IMR-90 (cell line): Measurements from ENCODE around the gene EPS15. TPM values are rescaled to one million over a fixed set of nuclear protein-coding genes. Genes with fewer than 3 reads are reported as not detected.

Experiments
- ATAC-seq: fragments of 200-7000 bp; cut with Tn5 transposase; 2 replicates; pipeline ENCODE4 v1.9.1; 2020; ENCODE audit warnings: low read depth, mild to moderate bottlenecking, moderate library complexity
- BruUV-seq: library from RNA; stranded (reverse); fragments of 400-500 nt; replicated peaks from 2 replicates; lab custom pipeline; 2021; lab: Mats Ljungman, UMichigan
- CTCF ChIA-PET: fragments of 300-600 bp; formaldehyde crosslinking; extraction: SDS; loops from one replicate; lab custom pipeline; 2021; ENCODE audit warnings: antibody characterized with exemption; lab: Yijun Ruan, JAX
- POLR2A ChIA-PET: fragments of 300-600 bp; sonication (Branson Sonifier 250); formaldehyde crosslinking; loops from one replicate; lab custom pipeline; 2022; ENCODE audit warnings: antibody characterized with exemption; ENCODE audit not compliant: unreplicated experiment; lab: Charles Lee
- DNase-seq: peaks from one replicate; pipeline ENCODE4 v3.0.0; 2013
- H2AFZ ChIP-seq: replicated peaks from 2 replicates; pipeline ENCODE3; 2013; ENCODE audit warnings: low read length, mild to moderate bottlenecking; ENCODE audit not compliant: poor library complexity
- H2AK5ac ChIP-seq: 2 replicates; pipeline ENCODE4 v1.6.1; 2013; ENCODE audit warnings: low read depth, low read length, inconsistent platforms
- H2AK9ac ChIP-seq: replicated peaks from 2 replicates; pipeline ENCODE3; 2013; ENCODE audit warnings: mild to moderate bottlenecking, low read depth, low read length, moderate library complexity; ENCODE audit not compliant: poor library complexity
- H2BK120ac ChIP-seq: 2 replicates; pipeline ENCODE4 v1.6.1; 2013; ENCODE audit warnings: low read depth, low read length, inconsistent platforms
- H2BK15ac ChIP-seq: 3 replicates; pipeline ENCODE4 v1.6.1; 2013; ENCODE audit warnings: low read depth, low read length, inconsistent platforms
- H2BK20ac ChIP-seq: 2 replicates; pipeline ENCODE4 v1.6.1; 2013; ENCODE audit warnings: low read depth, mild to moderate bottlenecking, inconsistent platforms, low read length, moderate library complexity
- H2BK5ac ChIP-seq: 2 replicates; pipeline ENCODE4 v1.6.1; 2013; ENCODE audit warnings: mild to moderate bottlenecking, low read depth, low read length, inconsistent platforms; ENCODE audit not compliant: poor library complexity, severe bottlenecking
- H3K14ac ChIP-seq: replicated peaks from 2 replicates; pipeline ENCODE4 v1.6.1; 2013; ENCODE audit warnings: low read depth, low read length, inconsistent platforms
- H3K18ac ChIP-seq: 2 replicates; pipeline ENCODE4 v1.6.1; 2013; ENCODE audit warnings: low read depth, low read length, control low read depth
- H3K23ac ChIP-seq: 2 replicates; pipeline ENCODE4 v1.6.1; 2013; ENCODE audit warnings: low read depth, low read length, inconsistent platforms
- H3K27ac ChIP-seq: 2 replicates; pipeline ENCODE4 v1.5.1; 2013; ENCODE audit warnings: mild to moderate bottlenecking, control low read depth, low read length; ENCODE audit not compliant: insufficient read depth
- H3K27me3 ChIP-seq: 2 replicates; pipeline ENCODE4 v1.6.1; 2013; ENCODE audit warnings: low read length; ENCODE audit not compliant: control insufficient read depth, insufficient read depth
- H3K36me3 ChIP-seq: 2 replicates; pipeline ENCODE4 v1.6.1; 2013; ENCODE audit warnings: low read length, mixed read lengths; ENCODE audit not compliant: control insufficient read depth, insufficient read depth
- H3K4ac ChIP-seq: 2 replicates; pipeline ENCODE4 v1.6.1; 2013; ENCODE audit warnings: low read depth, low read length, inconsistent platforms
- H3K4me1 ChIP-seq: 2 replicates; pipeline ENCODE4 v1.6.1; 2013; ENCODE audit warnings: low read length, mixed read lengths; ENCODE audit not compliant: control insufficient read depth, insufficient read depth
- H3K4me2 ChIP-seq: 2 replicates; pipeline ENCODE4 v1.6.1; 2013; ENCODE audit warnings: low read depth, mild to moderate bottlenecking, control low read depth, low read length, moderate library complexity
- H3K4me3 ChIP-seq: 2 replicates; pipeline ENCODE4 v1.5.1; 2013; ENCODE audit warnings: low read depth, mild to moderate bottlenecking, control low read depth, low read length, moderate library complexity; ENCODE audit not compliant: insufficient read depth
- H3K56ac ChIP-seq: 2 replicates; pipeline ENCODE4 v1.6.1; 2013; ENCODE audit warnings: low read length, inconsistent platforms; ENCODE audit not compliant: insufficient read depth; ENCODE audit errors: extremely low read depth
- H3K79me1 ChIP-seq, 2 experiments: 2 replicates each; pipeline ENCODE4 v1.6.1; 2013; ENCODE audit warnings: low read length in 2 of 2, inconsistent platforms in 1 of 2, low read depth in 1 of 2
- H3K9ac ChIP-seq: 2 replicates; pipeline ENCODE4 v1.6.1; 2013; ENCODE audit warnings: low read depth, low read length, control low read depth
- H3K9me1 ChIP-seq: 2 replicates; pipeline ENCODE4 v1.6.1; 2013; ENCODE audit warnings: low read length, inconsistent platforms; ENCODE audit not compliant: insufficient read depth
- H3K9me3 ChIP-seq: 2 replicates; pipeline ENCODE4 v1.6.1; 2013; ENCODE audit warnings: low read length; ENCODE audit not compliant: control insufficient read depth, insufficient read depth
- H4K20me1 ChIP-seq: 2 replicates; pipeline ENCODE4 v1.6.1; 2013; ENCODE audit warnings: low read length, inconsistent platforms; ENCODE audit not compliant: insufficient read depth
- H4K5ac ChIP-seq: 2 replicates; pipeline ENCODE4 v1.6.1; 2013; ENCODE audit warnings: mild to moderate bottlenecking, low read depth, low read length, control low read depth
- H4K8ac ChIP-seq, 2 experiments: 2 replicates each; pipeline ENCODE4 v1.6.1; 2013; ENCODE audit warnings: low read depth in 2 of 2, low read length in 2 of 2, control low read depth in 1 of 2, inconsistent platforms in 1 of 2
- H4K91ac ChIP-seq: 2 replicates; pipeline ENCODE4 v1.6.1; 2013; ENCODE audit warnings: low read depth, low read length, inconsistent platforms; ENCODE audit not compliant: insufficient read depth
- CEBPB ChIP-seq: IDR thresholded peaks from 2 replicates; pipeline ENCODE4 v1.6.1; 2012; ENCODE audit warnings: low read depth, low read length, improper control_type of control experiment
- CHD1 ChIP-seq: IDR thresholded peaks from 2 replicates; pipeline ENCODE4 v1.6.1; 2012; ENCODE audit warnings: low read depth, low read length, improper control_type of control experiment
- FOS ChIP-seq: fragments of 150-350 bp; IDR thresholded peaks from 2 replicates; pipeline ENCODE4 v1.6.1; 2016; ENCODE audit warnings: low read depth, low read length
- MAFK ChIP-seq: IDR thresholded peaks from 2 replicates; pipeline ENCODE4 v1.6.1; 2012; ENCODE audit warnings: low read depth, low read length, improper control_type of control experiment
- MAZ ChIP-seq: IDR thresholded peaks from 2 replicates; pipeline ENCODE4 v1.6.1; 2012; ENCODE audit warnings: low read depth, mild to moderate bottlenecking, low read length, improper control_type of control experiment, moderate library complexity, borderline replicate concordance
- MXI1 ChIP-seq: IDR thresholded peaks from 2 replicates; pipeline ENCODE4 v1.6.1; 2012; ENCODE audit warnings: low read depth, mild to moderate bottlenecking, low read length, moderate library complexity, borderline replicate concordance
- NFE2L2 ChIP-seq: fragments of 150-350 bp; IDR thresholded peaks from 2 replicates; pipeline ENCODE4 v1.6.1; 2016; ENCODE audit warnings: low read depth, mild to moderate bottlenecking, low read length
- POLR2A ChIP-seq: IDR thresholded peaks from 2 replicates; pipeline ENCODE4 v1.6.1; 2012; ENCODE audit warnings: mild to moderate bottlenecking, low read depth, low read length
- RAD21 ChIP-seq: IDR thresholded peaks from 2 replicates; pipeline ENCODE4 v1.6.1; 2012; ENCODE audit warnings: low read length, improper control_type of control experiment
- RCOR1 ChIP-seq: IDR thresholded peaks from 2 replicates; pipeline ENCODE4 v1.6.1; 2012; ENCODE audit warnings: mild to moderate bottlenecking, low read length, improper control_type of control experiment; ENCODE audit not compliant: insufficient replicate concordance
- RFX5 ChIP-seq: IDR thresholded peaks from 2 replicates; pipeline ENCODE4 v1.8.0; 2012; ENCODE audit warnings: low read depth, mild to moderate bottlenecking, low read length, moderate library complexity
- SMC3 ChIP-seq: fragments of 150-350 bp; IDR thresholded peaks from 2 replicates; pipeline ENCODE4 v1.6.1; 2016; ENCODE audit warnings: low read depth, mild to moderate bottlenecking, antibody characterized with exemption, low read length, moderate library complexity
- WGBS, 2 experiments: methylation state at CpG; one replicate each; pipeline versions ENCODE4 v1.1.5 to v1.1.7; 2013; ENCODE audit warnings: missing lambda C conversion rate in 2 of 2; ENCODE audit not compliant: insufficient read length in 1 of 2; ENCODE audit errors: extremely low coverage in 2 of 2; 5-methylcytosine and 5-hydroxymethylcytosine counted together
- dilution Hi-C: fragments of 300-500 bp; cut with HindIII; formaldehyde crosslinking; loops from one replicate; pipeline ENCODE4 v1.14.3; 2018; ENCODE audit warnings: low sequenced_read_pairs; ENCODE audit not compliant: unreplicated experiment
- in situ Hi-C: fragments of 300-500 bp; cut with MboI; formaldehyde crosslinking; loops from 3 replicates; pipeline ENCODE4 v1.14.3; 2019; ENCODE audit warnings: low sequenced_read_pairs, inconsistent platforms, mixed read lengths
- intact Hi-C: fragments of 100-400 bp; cut with micrococcal nuclease; formaldehyde crosslinking; loops from 2 replicates; pipeline ENCODE4 v1.10.0; 2022
- polyA plus RNA-seq, 3 experiments: library from polyadenylated mRNA; depleted of rRNA; stranded (reverse); fragments of >200 nt; gene quantifications; 2 replicates each; pipeline ENCODE4 v1.2.3, GENCODE V29; 2012; ENCODE audit warnings: low replicate concordance in 1 of 3
- total RNA-seq: library from RNA; depleted of rRNA; stranded (reverse); fragments of >200 nt; gene quantifications from 2 replicates; pipeline ENCODE4 v1.2.3, GENCODE V29; 2012
- TF ChIP-seq, protein P1 (sequence below): fragments of 150-350 bp; IDR thresholded peaks from 2 replicates; pipeline ENCODE4 v1.6.1; 2017; ENCODE audit warnings: mild to moderate bottlenecking, antibody characterized with exemption, low read length, low read depth
- TF ChIP-seq, protein P2 (sequence below): conservative IDR thresholded peaks from 2 replicates; pipeline ENCODE4 v1.5.1; 2012; ENCODE audit warnings: mild to moderate bottlenecking, low read depth, low read length, improper control_type of control experiment

Gene EPS15
- total and polyA plus RNA-seq, 2 of the 4 experiments (the other 2 are of a cell fraction) = 17.6 to 38.0 TPM

DNA sequence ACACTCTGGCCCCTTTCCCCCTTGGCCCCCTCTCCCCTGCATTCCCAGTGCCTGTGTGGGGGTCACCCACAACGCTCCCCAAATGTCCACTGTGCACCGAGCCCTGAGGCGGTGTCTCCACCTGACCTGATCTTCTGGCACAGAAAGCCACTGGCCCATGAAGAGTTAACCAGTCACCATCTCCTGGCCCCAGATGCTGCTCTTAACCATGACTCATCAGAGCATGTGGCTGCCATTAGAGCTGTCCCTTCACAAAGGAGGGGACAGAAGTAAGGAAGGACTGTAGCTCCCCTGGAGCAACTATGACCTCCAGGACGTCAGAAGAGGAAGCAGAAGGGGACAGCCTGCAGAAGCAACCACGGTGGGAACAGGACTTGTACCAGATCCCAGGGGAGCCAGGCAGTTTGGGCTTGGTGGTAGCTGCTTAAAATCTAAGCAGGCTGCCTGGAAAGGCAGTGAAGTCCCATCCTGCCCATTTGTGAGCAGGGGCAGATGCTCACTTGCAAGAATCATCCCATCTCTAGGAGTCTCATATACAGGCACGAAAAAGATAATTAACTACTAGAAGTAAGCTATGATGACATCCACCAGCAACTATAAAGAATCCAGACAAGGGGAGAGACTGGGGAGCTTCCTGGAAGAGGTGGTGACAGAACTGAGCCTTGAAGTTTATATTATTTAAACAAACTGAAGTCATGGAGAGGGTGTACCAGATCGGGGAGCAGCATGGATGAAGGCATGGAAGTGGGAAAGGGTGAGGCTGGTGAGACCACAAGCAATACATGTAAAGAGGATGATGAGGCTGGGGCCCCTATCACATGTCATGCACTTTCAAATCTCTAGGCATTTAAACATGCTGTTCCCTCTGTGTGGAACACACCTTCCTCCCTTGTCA is 187.6 kb downstream of the EPS15 start:
- peak overlapping the region; percentile 17 for H3K23ac ChIP-seq
- H3K27me3 ChIP-seq = no peaks in the 10 kb centered on the region
- H4K8ac ChIP-seq = peak overlapping the region in 1 of 2 experiments; percentile 38; a peak in 2 of 4 replicates
- DNase-seq (peak; percentile 62), ATAC-seq (peak; percentile 68)
- H2AK5ac ChIP-seq = 0 out of 2 replicates have a peak overlapping the region, but pooled peaks have one; percentile 45
- H3K9ac ChIP-seq = no peak overlapping the region
- in situ Hi-C loops = no loop called here
- BruUV-seq = no TSS peak
- no peak overlapping the region for H2BK5ac ChIP-seq
- ChIA-PET CTCF (no interaction called here), POLR2A (no interaction called here)
- H3K4me2 ChIP-seq = no peak overlapping the region
- H2AK9ac ChIP-seq = peak overlapping the region; percentile 67
- peak overlapping the region; percentile 62 for H2BK120ac ChIP-seq
- H3K36me3 ChIP-seq = no peaks in the 10 kb centered on the region
- no peak overlapping the region for H3K4me3 ChIP-seq
- no peak overlapping the region for H3K27ac ChIP-seq
- H4K5ac ChIP-seq = no peak overlapping the region
- H3K9me3 ChIP-seq = no peaks in the 10 kb centered on the region
- H3K9me1 ChIP-seq = peaks cover 4% of the 10 kb centered on the region
- H3K4me1 ChIP-seq = peaks cover 12% of the 10 kb centered on the region
- no peaks in the 10 kb centered on the region for H4K20me1 ChIP-seq
- peak overlapping the region; percentile 86 for H2AFZ ChIP-seq
- H4K91ac ChIP-seq = no peak overlapping the region
- H3K56ac ChIP-seq = no peak overlapping the region
- peak overlapping the region; percentile 2; the same call in 1 of the 3 replicates for H2BK15ac ChIP-seq
- intact Hi-C loops = no loop called here
- peak overlapping the region; percentile 10 for H3K14ac ChIP-seq
- peak overlapping the region; percentile 31 for H3K4ac ChIP-seq
- H2BK20ac ChIP-seq = peak overlapping the region; percentile 64
- no peak overlapping the region for H3K18ac ChIP-seq
- dilution Hi-C loops = no loop called here
- H3K79me1 ChIP-seq = no peaks in the 10 kb centered on the region
- 30% methylated on average over 3 of the region's 7 CpGs; no CpG with 5 or more reads in 1 of the 2 experiments for WGBS, 2 experiments
- TF ChIP-seq CHD1 (no peak), CEBPB (no peak), FOS (peak; percentile 76), RCOR1 (no peak), NFE2L2 (0 out of 2 replicates have a peak, but pooled peaks have one; percentile 18), MAFK (no peak), MXI1 (no peak), SMC3 (no peak), POLR2A (no peak), MAZ (no peak), RFX5 (no peak), RAD21 (no peak)
- TF ChIP-seq, protein P1, sequence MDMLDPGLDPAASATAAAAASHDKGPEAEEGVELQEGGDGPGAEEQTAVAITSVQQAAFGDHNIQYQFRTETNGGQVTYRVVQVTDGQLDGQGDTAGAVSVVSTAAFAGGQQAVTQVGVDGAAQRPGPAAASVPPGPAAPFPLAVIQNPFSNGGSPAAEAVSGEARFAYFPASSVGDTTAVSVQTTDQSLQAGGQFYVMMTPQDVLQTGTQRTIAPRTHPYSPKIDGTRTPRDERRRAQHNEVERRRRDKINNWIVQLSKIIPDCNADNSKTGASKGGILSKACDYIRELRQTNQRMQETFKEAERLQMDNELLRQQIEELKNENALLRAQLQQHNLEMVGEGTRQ = peak; percentile 20; the same call in 1 of the 2 replicates
- TF ChIP-seq, protein P2, sequence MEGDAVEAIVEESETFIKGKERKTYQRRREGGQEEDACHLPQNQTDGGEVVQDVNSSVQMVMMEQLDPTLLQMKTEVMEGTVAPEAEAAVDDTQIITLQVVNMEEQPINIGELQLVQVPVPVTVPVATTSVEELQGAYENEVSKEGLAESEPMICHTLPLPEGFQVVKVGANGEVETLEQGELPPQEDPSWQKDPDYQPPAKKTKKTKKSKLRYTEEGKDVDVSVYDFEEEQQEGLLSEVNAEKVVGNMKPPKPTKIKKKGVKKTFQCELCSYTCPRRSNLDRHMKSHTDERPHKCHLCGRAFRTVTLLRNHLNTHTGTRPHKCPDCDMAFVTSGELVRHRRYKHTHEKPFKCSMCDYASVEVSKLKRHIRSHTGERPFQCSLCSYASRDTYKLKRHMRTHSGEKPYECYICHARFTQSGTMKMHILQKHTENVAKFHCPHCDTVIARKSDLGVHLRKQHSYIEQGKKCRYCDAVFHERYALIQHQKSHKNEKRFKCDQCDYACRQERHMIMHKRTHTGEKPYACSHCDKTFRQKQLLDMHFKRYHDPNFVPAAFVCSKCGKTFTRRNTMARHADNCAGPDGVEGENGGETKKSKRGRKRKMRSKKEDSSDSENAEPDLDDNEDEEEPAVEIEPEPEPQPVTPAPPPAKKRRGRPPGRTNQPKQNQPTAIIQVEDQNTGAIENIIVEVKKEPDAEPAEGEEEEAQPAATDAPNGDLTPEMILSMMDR = no peak
